Vagina (tissue), 2 donors: ENCODE data around the gene OPRL1. TPM values are rescaled to one million over a fixed set of nuclear protein-coding genes. Genes with fewer than 3 reads are reported as not detected.

Source experiments
- DNase-seq, 2 donors: peaks; one replicate each; pipeline ENCODE4 v3.0.0-alpha.2; 2017; ENCODE audit errors: extremely low spot score in 2 of 2
- H3K27ac ChIP-seq: fragments of 200-600 bp; sonication (generic); one replicate; pipeline ENCODE4 v1.5.1; 2019
- H3K27me3 ChIP-seq: fragments of 200-600 bp; sonication (generic); one replicate; pipeline ENCODE4 v1.5.1; 2019
- H3K36me3 ChIP-seq, 2 donors: fragments of 200-600 bp; sonication (generic); one replicate each; pipeline ENCODE4 v1.5.1; 2017 to 2019
- H3K4me1 ChIP-seq: fragments of 200-600 bp; sonication (generic); one replicate; pipeline ENCODE4 v1.5.1; 2019
- H3K4me3 ChIP-seq, 2 donors: fragments of 200-600 bp; sonication (generic); 1 replicate in 1 of 2; 2 replicates in 1 of 2; pipeline ENCODE4 v1.5.1; 2016 to 2019
- H3K9me3 ChIP-seq: fragments of 200-600 bp; sonication (generic); one replicate; pipeline ENCODE4 v1.5.1; 2019
- POLR2A ChIP-seq, 2 donors: fragments of 450-650 bp; IDR thresholded peaks; one replicate each; pipeline ENCODE4 v1.6.1; 2017; ENCODE audit warnings: antibody characterized with exemption in 2 of 2, mild to moderate bottlenecking in 2 of 2, moderate library complexity in 2 of 2
- POLR2AphosphoS5 ChIP-seq, 2 donors: sonication (generic); formaldehyde crosslinking; IDR thresholded peaks; one replicate each; pipeline ENCODE4 v1.9.0; 2017; ENCODE audit warnings: antibody characterized with exemption in 2 of 2, mild to moderate bottlenecking in 2 of 2, low read depth in 1 of 2; ENCODE audit not compliant: insufficient read depth in 1 of 2
- intact Hi-C: fragments of 100-400 bp; cut with DNase I; formaldehyde crosslinking; loops from one replicate; pipeline ENCODE4 v1.15.1; 2023
- total RNA-seq: library from RNA; depleted of rRNA; stranded (reverse); fragments of >200 nt; gene quantifications from one replicate; pipeline ENCODE4 v1.2.3, GENCODE V29; 2016
- TF ChIP-seq, protein P1 (sequence below), 3 experiments: fragments of 450-650 bp in 2 of 3; fragments of 200-600 bp in 1 of 3; sonication (generic) in 1 of 3; IDR thresholded peaks; one replicate each; pipeline ENCODE4 v1.5.1; 2017 to 2019; ENCODE audit warnings: antibody characterized with exemption in 3 of 3, mild to moderate bottlenecking in 2 of 3, moderate library complexity in 2 of 3

Gene OPRL1
- total RNA-seq, 1 donor from 2014 or later, result 1.5 TPM

GRCh38 chr20:64072498-64073063 lies 7.3 kb upstream of the OPRL1 start:
- Histone ChIP-seq H3K4me3 (no peak overlapping the region), H3K9me3 (no peaks in the 10 kb centered on the region), H3K27me3 (no peaks in the 10 kb centered on the region), H3K36me3 (peaks cover 0 to 12% of the 10 kb centered on the region in 2 donors), H3K4me1 (peaks cover 4% of the 10 kb centered on the region), H3K27ac (no peak overlapping the region)
- TF ChIP-seq POLR2AphosphoS5 (IDR thresholded peaks at IDR 0.05; ENCODE audit: insufficient read depth in 1 of 2, low read depth in 1 of 2) (no peak), POLR2A (IDR thresholded peaks at IDR 0.05) (no peak)
- TF ChIP-seq, protein P1, sequence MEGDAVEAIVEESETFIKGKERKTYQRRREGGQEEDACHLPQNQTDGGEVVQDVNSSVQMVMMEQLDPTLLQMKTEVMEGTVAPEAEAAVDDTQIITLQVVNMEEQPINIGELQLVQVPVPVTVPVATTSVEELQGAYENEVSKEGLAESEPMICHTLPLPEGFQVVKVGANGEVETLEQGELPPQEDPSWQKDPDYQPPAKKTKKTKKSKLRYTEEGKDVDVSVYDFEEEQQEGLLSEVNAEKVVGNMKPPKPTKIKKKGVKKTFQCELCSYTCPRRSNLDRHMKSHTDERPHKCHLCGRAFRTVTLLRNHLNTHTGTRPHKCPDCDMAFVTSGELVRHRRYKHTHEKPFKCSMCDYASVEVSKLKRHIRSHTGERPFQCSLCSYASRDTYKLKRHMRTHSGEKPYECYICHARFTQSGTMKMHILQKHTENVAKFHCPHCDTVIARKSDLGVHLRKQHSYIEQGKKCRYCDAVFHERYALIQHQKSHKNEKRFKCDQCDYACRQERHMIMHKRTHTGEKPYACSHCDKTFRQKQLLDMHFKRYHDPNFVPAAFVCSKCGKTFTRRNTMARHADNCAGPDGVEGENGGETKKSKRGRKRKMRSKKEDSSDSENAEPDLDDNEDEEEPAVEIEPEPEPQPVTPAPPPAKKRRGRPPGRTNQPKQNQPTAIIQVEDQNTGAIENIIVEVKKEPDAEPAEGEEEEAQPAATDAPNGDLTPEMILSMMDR (IDR thresholded peaks at IDR 0.05), result no peak
- intact Hi-C loops, result no loop called here
- no peak for DNase-seq

GRCh38 chr20:64073476-64074183 lies 6.3 kb upstream of the OPRL1 start:
- no peaks in the 10 kb centered on the region for H3K9me3 ChIP-seq
- no peaks in the 10 kb centered on the region for H3K27me3 ChIP-seq
- H3K4me3 ChIP-seq, result no peak overlapping the region
- intact Hi-C loops, result no loop called here
- TF ChIP-seq, protein P1 (IDR thresholded peaks at IDR 0.05), result no peak
- no peak for TF ChIP-seq POLR2A (IDR thresholded peaks at IDR 0.05)
- H3K27ac ChIP-seq, result no peak overlapping the region
- DNase-seq, result no peak
- H3K36me3 ChIP-seq, result peaks cover 0 to 12% of the 10 kb centered on the region in 2 donors
- H3K4me1 ChIP-seq, result peaks cover 14% of the 10 kb centered on the region

GRCh38 chr20:64074184-64074789 lies 5.6 kb upstream of the OPRL1 start:
- intact Hi-C loops, result no loop called here
- Histone ChIP-seq H3K27ac (no peak overlapping the region), H3K27me3 (no peaks in the 10 kb centered on the region), H3K4me3 (no peak overlapping the region), H3K9me3 (no peaks in the 10 kb centered on the region), H3K36me3 (peaks cover 0 to 12% of the 10 kb centered on the region in 2 donors), H3K4me1 (peaks cover 21% of the 10 kb centered on the region)
- no peak for DNase-seq
- TF ChIP-seq POLR2AphosphoS5 (IDR thresholded peaks at IDR 0.05; ENCODE audit: insufficient read depth in 1 of 2, low read depth in 1 of 2), result no peak

GRCh38 chr20:64074963-64075362 lies 4.9 kb upstream of the OPRL1 start:
- Histone ChIP-seq H3K36me3 (peaks cover 0 to 12% of the 10 kb centered on the region in 2 donors), H3K4me1 (peaks cover 23% of the 10 kb centered on the region), H3K27me3 (no peaks in the 10 kb centered on the region), H3K27ac (no peak overlapping the region), H3K9me3 (no peaks in the 10 kb centered on the region), H3K4me3 (no peak overlapping the region)
- TF ChIP-seq, protein P1 (IDR thresholded peaks at IDR 0.05), result no peak
- TF ChIP-seq POLR2AphosphoS5 (IDR thresholded peaks at IDR 0.05; ENCODE audit: insufficient read depth in 1 of 2, low read depth in 1 of 2) (no peak), POLR2A (IDR thresholded peaks at IDR 0.05) (no peak)
- DNase-seq, result no peak
- intact Hi-C loops, result no loop called here

- no peak overlapping the region for H3K27ac ChIP-seq
- H3K9me3 ChIP-seq, result no peaks in the 10 kb centered on the region
- no peak for DNase-seq
- H3K27me3 ChIP-seq, result no peaks in the 10 kb centered on the region
- H3K36me3 ChIP-seq, result peaks cover 0 to 9% of the 10 kb centered on the region in 2 donors
- H3K4me1 ChIP-seq, result peaks cover 23% of the 10 kb centered on the region
- intact Hi-C loops, result no loop called here
- no peak for TF ChIP-seq POLR2AphosphoS5 (IDR thresholded peaks at IDR 0.05; ENCODE audit: insufficient read depth in 1 of 2, low read depth in 1 of 2)
- no peak for TF ChIP-seq POLR2A (IDR thresholded peaks at IDR 0.05)
- TF ChIP-seq, protein P1 (IDR thresholded peaks at IDR 0.05), result no peak
- no peak overlapping the region for H3K4me3 ChIP-seq
Observed at GRCh38 chr20:64075556-64075955, 4.3 kb upstream of the OPRL1 start.
